ENCODE results near the gene DHRS7B.

- TF ChIP-seq, protein P1, sequence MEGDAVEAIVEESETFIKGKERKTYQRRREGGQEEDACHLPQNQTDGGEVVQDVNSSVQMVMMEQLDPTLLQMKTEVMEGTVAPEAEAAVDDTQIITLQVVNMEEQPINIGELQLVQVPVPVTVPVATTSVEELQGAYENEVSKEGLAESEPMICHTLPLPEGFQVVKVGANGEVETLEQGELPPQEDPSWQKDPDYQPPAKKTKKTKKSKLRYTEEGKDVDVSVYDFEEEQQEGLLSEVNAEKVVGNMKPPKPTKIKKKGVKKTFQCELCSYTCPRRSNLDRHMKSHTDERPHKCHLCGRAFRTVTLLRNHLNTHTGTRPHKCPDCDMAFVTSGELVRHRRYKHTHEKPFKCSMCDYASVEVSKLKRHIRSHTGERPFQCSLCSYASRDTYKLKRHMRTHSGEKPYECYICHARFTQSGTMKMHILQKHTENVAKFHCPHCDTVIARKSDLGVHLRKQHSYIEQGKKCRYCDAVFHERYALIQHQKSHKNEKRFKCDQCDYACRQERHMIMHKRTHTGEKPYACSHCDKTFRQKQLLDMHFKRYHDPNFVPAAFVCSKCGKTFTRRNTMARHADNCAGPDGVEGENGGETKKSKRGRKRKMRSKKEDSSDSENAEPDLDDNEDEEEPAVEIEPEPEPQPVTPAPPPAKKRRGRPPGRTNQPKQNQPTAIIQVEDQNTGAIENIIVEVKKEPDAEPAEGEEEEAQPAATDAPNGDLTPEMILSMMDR (IDR thresholded peaks at IDR 0.05 in 8 of 11, conservative IDR thresholded peaks at IDR 0.05 in 3 of 11) = no peak
- no peak for TF ChIP-seq POLR2A (IDR thresholded peaks at IDR 0.05)
These were observed 56.7 kb downstream of the DHRS7B start for GRCh38 chr17:21183468-21183867.

All from spleen (tissue), 7 donors.